Cardiac muscle cell (in vitro differentiated cells and primary cell): ENCODE data around the gene SLIT1. TPM values are rescaled to one million over a fixed set of nuclear protein-coding genes. Genes with fewer than 3 reads are reported as not detected.

Experiments used
- DNase-seq, 2 donors: peaks; one replicate each; pipeline versions ENCODE4 v3.0.0 to v3.0.0-alpha.2; 2010 to 2017; ENCODE audit warnings: low read depth in 1 of 2, low spot score in 1 of 2
- H3K27ac ChIP-seq: fragments of 200-600 bp; sonication (generic); 2 replicates; pipeline ENCODE4 v1.5.1; 2016
- H3K27me3 ChIP-seq: fragments of 200-600 bp; sonication (generic); 2 replicates; pipeline ENCODE4 v1.6.0; 2016; ENCODE audit warnings: control low read depth
- H3K36me3 ChIP-seq: fragments of 200-600 bp; sonication (generic); 2 replicates; pipeline ENCODE4 v1.5.1; 2016; ENCODE audit warnings: control low read depth
- H3K4me1 ChIP-seq: fragments of 200-600 bp; sonication (generic); 2 replicates; pipeline ENCODE4 v1.8.1; 2017; ENCODE audit warnings: low read depth, mild to moderate bottlenecking, mixed run types
- H3K4me3 ChIP-seq: fragments of 200-600 bp; sonication (generic); 2 replicates; pipeline ENCODE4 v1.5.1; 2016; ENCODE audit warnings: mild to moderate bottlenecking
- H3K9me3 ChIP-seq: fragments of 200-600 bp; sonication (generic); 2 replicates; pipeline ENCODE4 v1.5.1; 2017; ENCODE audit warnings: low read depth, mild to moderate bottlenecking, control low read depth
- polyA plus RNA-seq: library from polyadenylated mRNA; unstranded; fragments of >200 nt; fragmentation: Nextera tagmentation; extraction: Ambion mirVana; gene quantifications from 2 replicates; pipeline ENCODE4 v1.2.1, GENCODE V29; 2016
- total RNA-seq: library from RNA; depleted of rRNA; stranded (reverse); fragments of >200 nt; gene quantifications from 2 replicates; pipeline ENCODE4 v1.2.3, GENCODE V29; 2016
- TF ChIP-seq, protein P1 (sequence below): IDR thresholded peaks from 2 replicates; pipeline ENCODE4 v1.5.1; 2012; ENCODE audit warnings: low read depth, mild to moderate bottlenecking, low read length

SLIT1 gene
- total and polyA plus RNA-seq, 2 experiments from 2014 or later: 3.3 to 11.0 TPM

DNA sequence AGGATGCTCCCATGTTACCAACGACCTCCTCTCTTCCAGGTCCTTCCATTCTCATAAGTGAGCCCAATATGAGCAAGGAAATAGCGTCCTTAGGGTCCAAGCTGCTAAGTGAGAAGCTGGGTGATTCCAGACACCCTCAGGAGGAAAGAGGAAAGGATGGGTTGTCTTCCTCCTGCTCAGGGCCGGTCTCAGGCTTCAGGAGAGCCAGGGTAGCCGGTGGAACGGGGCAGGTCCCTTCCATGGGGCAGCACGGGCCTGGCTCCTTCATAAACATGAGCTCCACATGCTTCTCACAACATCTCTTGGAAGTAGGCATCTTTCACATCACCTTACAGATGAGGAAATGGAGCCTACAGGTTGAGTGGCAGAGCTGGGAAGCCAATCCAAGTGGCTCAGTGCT, 12.7 kb downstream of the SLIT1 start:
- H3K27ac ChIP-seq: no peak overlapping the region
- DNase-seq: no peak
- H3K4me1 ChIP-seq: no peaks in the 10 kb centered on the region
- H3K4me3 ChIP-seq: no peak overlapping the region
- no peaks in the 10 kb centered on the region for H3K36me3 ChIP-seq
- H3K27me3 ChIP-seq: peaks cover 10% of the 10 kb centered on the region
- no peaks in the 10 kb centered on the region for H3K9me3 ChIP-seq
- TF ChIP-seq, protein P1, sequence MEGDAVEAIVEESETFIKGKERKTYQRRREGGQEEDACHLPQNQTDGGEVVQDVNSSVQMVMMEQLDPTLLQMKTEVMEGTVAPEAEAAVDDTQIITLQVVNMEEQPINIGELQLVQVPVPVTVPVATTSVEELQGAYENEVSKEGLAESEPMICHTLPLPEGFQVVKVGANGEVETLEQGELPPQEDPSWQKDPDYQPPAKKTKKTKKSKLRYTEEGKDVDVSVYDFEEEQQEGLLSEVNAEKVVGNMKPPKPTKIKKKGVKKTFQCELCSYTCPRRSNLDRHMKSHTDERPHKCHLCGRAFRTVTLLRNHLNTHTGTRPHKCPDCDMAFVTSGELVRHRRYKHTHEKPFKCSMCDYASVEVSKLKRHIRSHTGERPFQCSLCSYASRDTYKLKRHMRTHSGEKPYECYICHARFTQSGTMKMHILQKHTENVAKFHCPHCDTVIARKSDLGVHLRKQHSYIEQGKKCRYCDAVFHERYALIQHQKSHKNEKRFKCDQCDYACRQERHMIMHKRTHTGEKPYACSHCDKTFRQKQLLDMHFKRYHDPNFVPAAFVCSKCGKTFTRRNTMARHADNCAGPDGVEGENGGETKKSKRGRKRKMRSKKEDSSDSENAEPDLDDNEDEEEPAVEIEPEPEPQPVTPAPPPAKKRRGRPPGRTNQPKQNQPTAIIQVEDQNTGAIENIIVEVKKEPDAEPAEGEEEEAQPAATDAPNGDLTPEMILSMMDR: no peak

DNA sequence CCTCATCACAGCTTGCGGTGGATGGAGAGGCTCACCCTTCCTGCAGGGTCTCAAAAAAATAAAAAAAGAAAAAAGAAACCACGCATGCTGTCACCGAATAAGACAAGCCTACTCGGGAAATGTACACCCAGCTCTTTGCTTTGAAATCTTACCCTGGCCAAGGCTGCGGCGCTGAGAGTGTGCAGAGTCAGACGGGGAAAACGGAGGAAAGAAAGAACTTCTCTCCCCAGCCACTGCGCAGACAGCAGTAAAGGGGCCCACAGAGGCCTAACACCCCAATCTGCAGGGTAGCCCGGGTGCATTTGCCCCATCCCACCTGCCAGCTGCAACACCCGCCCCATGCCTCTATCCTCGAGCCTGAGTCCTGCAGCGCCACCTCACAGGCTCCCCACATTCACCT, 14.8 kb downstream of the SLIT1 start:
- DNase-seq: no peak
- H3K27ac ChIP-seq: no peak overlapping the region
- no peaks in the 10 kb centered on the region for H3K9me3 ChIP-seq
- H3K4me3 ChIP-seq: no peak overlapping the region
- peaks cover under 1% of the 10 kb centered on the region for H3K27me3 ChIP-seq
- H3K36me3 ChIP-seq: no peaks in the 10 kb centered on the region
- no peaks in the 10 kb centered on the region for H3K4me1 ChIP-seq
- TF ChIP-seq, protein P1: no peak

DNA sequence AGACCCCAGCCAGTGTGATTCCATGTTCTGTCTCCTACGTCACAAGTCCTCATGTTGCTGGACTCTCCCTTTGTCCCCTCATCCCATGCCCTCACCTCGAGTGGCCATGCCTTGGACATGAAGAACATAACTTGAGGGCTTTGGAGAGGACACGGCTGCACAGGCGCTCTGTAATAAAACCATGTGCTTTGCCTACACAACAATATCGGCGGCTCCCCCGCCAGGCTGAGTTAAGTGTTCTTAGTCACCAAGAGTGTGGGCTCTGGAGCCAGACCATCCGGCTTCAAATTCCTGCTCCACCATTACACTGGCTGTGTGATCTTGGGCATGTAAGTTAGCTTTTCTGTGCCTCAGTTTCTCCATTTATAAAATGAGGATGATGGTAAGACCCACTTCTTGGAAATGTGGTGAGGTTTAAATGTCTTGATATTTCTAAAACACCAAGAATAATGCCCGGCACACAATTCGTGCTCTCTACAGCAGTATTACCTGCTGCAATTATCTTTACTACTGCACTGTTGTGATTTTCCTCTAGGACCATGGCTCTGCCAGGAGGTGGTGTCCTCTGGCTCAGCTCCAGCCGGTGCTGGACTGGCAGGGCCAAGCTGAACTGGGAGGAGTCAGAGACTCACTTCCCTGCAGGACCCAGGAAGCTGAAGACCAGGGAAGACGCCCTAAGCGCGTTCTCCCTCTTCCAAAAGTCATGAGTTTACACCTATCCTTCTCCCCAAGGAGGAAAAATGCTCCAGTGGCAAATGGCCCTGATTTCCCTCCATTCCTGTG, 15.7 kb downstream of the SLIT1 start:
- Histone ChIP-seq H3K27ac (no peak overlapping the region), H3K27me3 (no peaks in the 10 kb centered on the region), H3K4me1 (no peaks in the 10 kb centered on the region), H3K4me3 (no peak overlapping the region), H3K9me3 (no peaks in the 10 kb centered on the region), H3K36me3 (no peaks in the 10 kb centered on the region)
- DNase-seq: no peak
- TF ChIP-seq, protein P1: no peak

GRCh38 chr10:97169063-97169462, 16.7 kb downstream of the SLIT1 start:
- no peak overlapping the region for H3K27ac ChIP-seq
- TF ChIP-seq, protein P1: no peak
- no peak overlapping the region for H3K4me3 ChIP-seq
- H3K9me3 ChIP-seq: no peaks in the 10 kb centered on the region
- no peaks in the 10 kb centered on the region for H3K36me3 ChIP-seq
- no peak for DNase-seq
- H3K27me3 ChIP-seq: no peaks in the 10 kb centered on the region
- peaks cover 3% of the 10 kb centered on the region for H3K4me1 ChIP-seq

- Histone ChIP-seq H3K4me1 (peaks cover 6% of the 10 kb centered on the region), H3K4me3 (no peak overlapping the region), H3K36me3 (no peaks in the 10 kb centered on the region), H3K27ac (no peak overlapping the region), H3K9me3 (no peaks in the 10 kb centered on the region), H3K27me3 (no peaks in the 10 kb centered on the region)
- TF ChIP-seq, protein P1: no peak
- DNase-seq: no peak
Measured at GRCh38 chr10:97168645-97169044, 17.1 kb downstream of the SLIT1 start.
